ENCODE results near the gene CYP4F8. TPM values are rescaled to one million over a fixed set of nuclear protein-coding genes. Genes with fewer than 3 reads are reported as not detected.
"Not testable (repeated sequence)": the region's sequence is repeated elsewhere in the genome, so short reads cannot be mapped to it uniquely, and the experiment has no call there.

Gene CYP4F8
- total RNA-seq, 4 donors from 2014 or later: not detected

GRCh38 chr19:15588265-15588664 is 26.8 kb upstream of the CYP4F8 start:
- Histone ChIP-seq H3K4me1 (peaks cover 0 to 4% of the 10 kb centered on the region in 2 donors), H3K27ac (no peak overlapping the region), H3K9me3 (no peaks in the 10 kb centered on the region), H3K4me3 (replicated peaks in 1 of 3) (no peak overlapping the region), H3K36me3 (no peaks in the 10 kb centered on the region), H3K27me3 (peaks cover 6% of the 10 kb centered on the region)
- no peak for DNase-seq
- 73 to 100% methylated on average over 1 of the region's 1 CpG for WGBS, 2 donors
- TF ChIP-seq, protein P1, sequence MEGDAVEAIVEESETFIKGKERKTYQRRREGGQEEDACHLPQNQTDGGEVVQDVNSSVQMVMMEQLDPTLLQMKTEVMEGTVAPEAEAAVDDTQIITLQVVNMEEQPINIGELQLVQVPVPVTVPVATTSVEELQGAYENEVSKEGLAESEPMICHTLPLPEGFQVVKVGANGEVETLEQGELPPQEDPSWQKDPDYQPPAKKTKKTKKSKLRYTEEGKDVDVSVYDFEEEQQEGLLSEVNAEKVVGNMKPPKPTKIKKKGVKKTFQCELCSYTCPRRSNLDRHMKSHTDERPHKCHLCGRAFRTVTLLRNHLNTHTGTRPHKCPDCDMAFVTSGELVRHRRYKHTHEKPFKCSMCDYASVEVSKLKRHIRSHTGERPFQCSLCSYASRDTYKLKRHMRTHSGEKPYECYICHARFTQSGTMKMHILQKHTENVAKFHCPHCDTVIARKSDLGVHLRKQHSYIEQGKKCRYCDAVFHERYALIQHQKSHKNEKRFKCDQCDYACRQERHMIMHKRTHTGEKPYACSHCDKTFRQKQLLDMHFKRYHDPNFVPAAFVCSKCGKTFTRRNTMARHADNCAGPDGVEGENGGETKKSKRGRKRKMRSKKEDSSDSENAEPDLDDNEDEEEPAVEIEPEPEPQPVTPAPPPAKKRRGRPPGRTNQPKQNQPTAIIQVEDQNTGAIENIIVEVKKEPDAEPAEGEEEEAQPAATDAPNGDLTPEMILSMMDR (IDR thresholded peaks at IDR 0.05): no peak
- TF ChIP-seq POLR2A (IDR thresholded peaks at IDR 0.05): no peak
- intact Hi-C loops (cut with DNase I): no loop called here

- no peaks in the 10 kb centered on the region for H3K36me3 ChIP-seq
- H3K4me3 ChIP-seq (replicated peaks in 1 of 3): no peak overlapping the region
- intact Hi-C loops (cut with DNase I): no loop called here
- H3K9me3 ChIP-seq: no peaks in the 10 kb centered on the region
- WGBS, 2 donors: 75 to 83% methylated on average over 5 of the region's 5 CpGs
- no peaks in the 10 kb centered on the region for H3K4me1 ChIP-seq
- H3K27me3 ChIP-seq: no peaks in the 10 kb centered on the region
- H3K27ac ChIP-seq: no peak overlapping the region
- DNase-seq: no peak
- TF ChIP-seq, protein P1 (IDR thresholded peaks at IDR 0.05): no peak
- TF ChIP-seq POLR2A (IDR thresholded peaks at IDR 0.05): no peak
Measured at GRCh38 chr19:15589760-15590451, 25.1 kb upstream of the CYP4F8 start.

DNA sequence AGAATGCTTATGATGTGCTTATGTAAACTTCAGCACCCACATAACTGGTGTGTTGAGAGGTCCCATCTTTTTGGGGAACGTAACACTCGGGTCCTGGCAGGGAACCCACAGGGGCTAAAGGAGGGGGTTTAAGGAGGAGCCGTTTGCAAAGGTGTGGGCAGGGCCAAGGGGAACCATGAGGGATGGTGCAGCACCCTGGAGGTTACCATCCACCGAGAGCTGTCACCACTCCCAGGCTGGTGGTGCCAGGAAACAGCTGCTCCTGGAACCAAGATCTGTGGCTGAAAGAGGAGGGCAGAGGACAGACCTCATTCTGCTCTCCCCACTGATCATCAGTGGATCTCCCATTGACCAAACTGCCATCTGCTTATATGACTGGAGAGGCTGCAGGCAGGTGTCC is 23.2 kb upstream of the CYP4F8 start:
- DNase-seq: no peak
- no peaks in the 10 kb centered on the region for H3K27me3 ChIP-seq
- TF ChIP-seq, protein P1 (IDR thresholded peaks at IDR 0.05): no peak
- TF ChIP-seq POLR2A (IDR thresholded peaks at IDR 0.05): no peak
- H3K4me1 ChIP-seq: no peaks in the 10 kb centered on the region
- H3K4me3 ChIP-seq (replicated peaks in 1 of 3): no peak overlapping the region
- H3K9me3 ChIP-seq: no peaks in the 10 kb centered on the region
- no peak overlapping the region for H3K27ac ChIP-seq
- 58 to 78% methylated on average over 4 of the region's 4 CpGs for WGBS, 2 donors
- H3K36me3 ChIP-seq: no peaks in the 10 kb centered on the region
- intact Hi-C loops (cut with DNase I): no loop called here

- 31 to 45% methylated on average over 5 of the region's 5 CpGs for WGBS, 2 donors
- DNase-seq; H3K4me3 ChIP-seq (replicated peaks in 1 of 3); H3K27me3 ChIP-seq; H3K9me3 ChIP-seq; H3K36me3 ChIP-seq; H3K4me1 ChIP-seq; H3K27ac ChIP-seq; intact Hi-C loops (cut with DNase I): not testable (repeated sequence)
Measured at GRCh38 chr19:15592506-15592905, 22.5 kb upstream of the CYP4F8 start.

DNA sequence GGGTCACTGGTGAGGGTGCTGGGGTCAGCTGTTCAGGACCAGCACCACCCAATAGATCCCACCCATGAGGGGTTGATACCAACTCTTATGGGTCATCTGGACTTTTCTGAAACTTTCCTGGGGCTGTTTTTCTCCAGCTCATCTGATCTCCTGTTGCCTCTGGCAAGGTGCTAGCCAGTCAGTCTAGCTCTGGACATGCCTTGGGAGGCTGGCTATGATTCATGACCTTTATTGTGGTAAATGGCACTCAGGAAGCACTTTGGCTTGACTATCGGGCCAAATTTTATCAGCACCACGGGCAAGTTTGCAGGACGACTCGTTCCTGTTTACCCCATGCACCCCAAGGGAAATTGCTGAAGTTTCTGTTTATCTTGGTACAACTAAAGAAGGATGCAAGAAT is 21.3 kb upstream of the CYP4F8 start:
- H3K36me3 ChIP-seq; H3K27me3 ChIP-seq; H3K27ac ChIP-seq; H3K4me3 ChIP-seq (replicated peaks in 1 of 3); intact Hi-C loops (cut with DNase I); H3K4me1 ChIP-seq; DNase-seq; H3K9me3 ChIP-seq: not testable (repeated sequence)
- WGBS, 2 donors: 63 to 83% methylated on average over 4 of the region's 4 CpGs

DNA sequence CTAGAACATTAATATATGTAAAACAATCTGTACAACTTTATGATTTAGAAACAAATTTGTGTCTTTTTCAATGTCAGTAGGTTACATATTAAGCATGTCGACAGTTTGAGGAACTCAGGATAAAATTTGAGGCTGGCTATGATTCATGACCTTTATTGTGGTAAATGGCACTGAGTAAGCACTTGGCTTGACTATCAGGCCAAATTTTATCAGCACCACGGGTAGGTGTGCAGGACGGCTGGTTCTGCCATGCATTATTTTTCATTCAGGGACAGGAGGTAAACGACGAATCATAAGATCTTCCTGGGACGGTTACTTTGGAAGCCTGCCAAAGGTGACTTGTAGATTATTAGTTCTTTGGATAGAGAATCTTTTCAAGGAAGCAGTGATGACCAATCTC is 19.9 kb upstream of the CYP4F8 start:
- TF ChIP-seq POLR2A (IDR thresholded peaks at IDR 0.05): no peak
- TF ChIP-seq, protein P1 (IDR thresholded peaks at IDR 0.05): no peak
- Histone ChIP-seq H3K27ac (no peak overlapping the region), H3K9me3 (no peaks in the 10 kb centered on the region), H3K4me3 (replicated peaks in 1 of 3) (no peak overlapping the region), H3K4me1 (no peaks in the 10 kb centered on the region), H3K36me3 (no peaks in the 10 kb centered on the region), H3K27me3 (no peaks in the 10 kb centered on the region)
- intact Hi-C loops (cut with DNase I): no loop called here
- 58 to 60% methylated on average over 6 of the region's 6 CpGs for WGBS, 2 donors
- DNase-seq: no peak

DNA sequence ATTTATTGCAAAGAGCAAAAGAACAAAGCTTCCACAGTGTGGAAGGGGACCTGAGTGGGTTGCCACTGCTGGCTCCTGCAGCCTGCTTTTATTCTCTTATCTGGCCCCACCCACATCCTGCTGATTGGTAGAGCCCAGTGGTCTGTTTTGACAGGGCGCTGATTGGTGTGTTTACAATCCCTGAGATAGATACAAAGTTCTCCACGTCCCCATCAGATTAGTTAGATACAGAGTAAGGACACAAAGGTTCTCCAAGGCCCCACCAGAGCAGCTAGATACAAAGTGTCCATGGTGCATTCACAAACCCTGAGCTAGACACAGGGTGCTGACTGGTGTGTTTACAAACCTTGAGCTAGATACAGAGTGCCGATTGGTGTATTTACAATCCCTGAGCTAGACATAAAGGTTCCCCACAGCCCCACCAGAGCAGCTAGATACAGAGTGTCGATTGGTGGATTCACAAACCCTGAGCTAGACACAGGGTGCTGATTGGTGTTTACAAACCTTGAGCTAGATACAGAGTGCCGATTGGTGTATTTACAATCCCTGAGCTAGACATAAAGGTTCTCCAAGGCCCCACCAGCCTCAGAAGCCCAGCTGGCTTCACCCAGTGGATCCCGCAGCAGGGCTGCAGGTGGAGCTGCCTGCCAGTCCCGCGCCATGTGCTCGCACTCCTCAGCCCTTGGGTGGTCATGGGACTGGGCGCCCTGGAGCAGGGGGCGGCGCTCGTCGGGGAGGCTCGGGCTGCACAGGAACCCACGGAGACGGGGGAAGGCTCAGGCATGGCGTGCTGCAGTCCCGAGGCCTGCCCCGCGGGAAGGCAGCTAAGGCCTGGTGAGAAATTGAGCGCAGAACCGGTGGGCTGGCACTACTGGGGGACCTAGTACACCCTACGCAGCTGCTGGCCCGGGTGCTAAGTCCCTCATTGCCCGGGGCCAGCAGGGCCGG is 6.8 kb upstream of the CYP4F8 start:
- intact Hi-C loops (cut with DNase I); DNase-seq: not testable (repeated sequence)
- 74 to 88% methylated on average over 4 to 10 of the region's 27 CpGs for WGBS, 2 donors

More for the DNA sequence above, 6.8 kb upstream of the CYP4F8 start:
- not testable (repeated sequence) for H3K4me1 ChIP-seq; H3K36me3 ChIP-seq; H3K4me3 ChIP-seq (replicated peaks in 1 of 3); H3K27ac ChIP-seq; H3K9me3 ChIP-seq; H3K27me3 ChIP-seq

Measured in thyroid gland (tissue), 4 donors.